ENCODE measurements around the gene TYMP.

TYMP gene

DNA sequence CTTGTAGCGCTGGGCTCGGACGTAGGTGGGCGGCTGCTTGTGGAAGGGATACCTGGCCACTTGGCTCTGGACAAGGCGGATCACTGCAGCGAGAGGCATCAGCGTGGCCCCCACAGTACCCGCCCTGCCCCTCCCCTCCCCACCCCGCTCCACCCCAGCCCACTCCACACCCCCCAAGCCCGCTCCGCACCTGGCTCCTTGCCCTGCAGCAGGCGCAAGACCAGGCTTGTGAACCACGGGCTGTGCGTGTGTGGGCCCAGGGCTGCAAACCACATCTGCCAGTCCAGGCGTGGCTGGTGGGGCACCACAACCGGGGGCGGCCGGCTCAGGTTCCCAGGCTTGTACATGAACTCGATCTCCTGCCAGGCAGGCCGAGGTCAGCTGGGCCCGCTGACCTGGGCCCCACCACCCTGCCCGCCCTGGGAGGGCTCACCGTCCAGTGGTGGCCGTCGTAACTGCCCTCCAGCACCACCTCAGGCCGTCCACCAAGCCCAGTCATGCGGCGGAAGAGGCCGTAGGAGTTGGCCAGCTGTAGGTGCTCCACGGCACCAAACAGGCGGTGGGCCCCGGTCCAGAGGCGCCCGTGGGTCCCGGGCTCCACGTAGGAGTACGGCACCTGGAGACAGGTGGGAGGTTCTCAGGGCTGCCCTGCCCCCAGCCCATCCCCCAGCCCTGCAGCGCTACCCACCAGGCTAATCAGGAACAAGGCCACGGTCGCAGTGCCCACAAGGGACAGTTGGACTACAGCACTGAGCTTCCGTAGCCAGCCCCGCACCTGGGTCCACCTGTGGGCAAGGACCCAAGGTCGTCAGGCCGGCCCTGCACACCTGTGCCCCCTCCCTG is 25.2 kb downstream of the TYMP start:
- DNase-seq, result peak; percentile 33

DNA sequence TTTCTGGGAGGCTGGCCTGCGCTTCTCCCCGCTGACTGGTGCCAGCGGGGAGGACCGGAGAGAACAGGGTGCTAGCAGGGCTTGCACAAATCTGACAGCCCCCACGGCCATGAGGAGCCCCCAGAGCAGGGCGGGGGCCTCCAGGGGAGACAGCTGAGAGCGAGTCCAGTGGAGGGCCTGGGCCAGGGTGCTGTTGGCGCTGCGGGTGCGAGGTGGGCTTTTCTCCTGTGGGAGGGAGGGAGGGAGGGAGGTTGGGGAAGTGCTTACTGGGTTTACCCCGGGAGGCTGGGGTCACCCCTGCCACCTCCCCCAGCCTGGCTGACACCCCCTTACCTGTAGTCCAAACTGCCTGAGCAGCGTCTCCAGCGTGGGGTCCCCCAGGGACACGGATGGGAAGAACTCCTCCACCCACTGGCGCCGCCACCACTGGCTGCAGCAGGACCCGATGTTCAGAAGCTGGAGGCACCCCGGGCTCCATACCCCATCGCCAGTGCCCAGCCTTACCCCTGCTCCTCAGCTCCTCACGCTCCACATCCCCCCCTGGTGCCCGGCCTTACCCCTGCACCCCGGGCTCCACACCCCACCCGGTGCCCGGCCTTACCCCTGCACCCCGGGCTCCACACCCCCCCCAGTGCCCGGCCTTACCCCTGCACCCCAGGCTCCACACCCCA is 26.2 kb downstream of the TYMP start:
- DNase-seq, result peak; percentile 55

DNA sequence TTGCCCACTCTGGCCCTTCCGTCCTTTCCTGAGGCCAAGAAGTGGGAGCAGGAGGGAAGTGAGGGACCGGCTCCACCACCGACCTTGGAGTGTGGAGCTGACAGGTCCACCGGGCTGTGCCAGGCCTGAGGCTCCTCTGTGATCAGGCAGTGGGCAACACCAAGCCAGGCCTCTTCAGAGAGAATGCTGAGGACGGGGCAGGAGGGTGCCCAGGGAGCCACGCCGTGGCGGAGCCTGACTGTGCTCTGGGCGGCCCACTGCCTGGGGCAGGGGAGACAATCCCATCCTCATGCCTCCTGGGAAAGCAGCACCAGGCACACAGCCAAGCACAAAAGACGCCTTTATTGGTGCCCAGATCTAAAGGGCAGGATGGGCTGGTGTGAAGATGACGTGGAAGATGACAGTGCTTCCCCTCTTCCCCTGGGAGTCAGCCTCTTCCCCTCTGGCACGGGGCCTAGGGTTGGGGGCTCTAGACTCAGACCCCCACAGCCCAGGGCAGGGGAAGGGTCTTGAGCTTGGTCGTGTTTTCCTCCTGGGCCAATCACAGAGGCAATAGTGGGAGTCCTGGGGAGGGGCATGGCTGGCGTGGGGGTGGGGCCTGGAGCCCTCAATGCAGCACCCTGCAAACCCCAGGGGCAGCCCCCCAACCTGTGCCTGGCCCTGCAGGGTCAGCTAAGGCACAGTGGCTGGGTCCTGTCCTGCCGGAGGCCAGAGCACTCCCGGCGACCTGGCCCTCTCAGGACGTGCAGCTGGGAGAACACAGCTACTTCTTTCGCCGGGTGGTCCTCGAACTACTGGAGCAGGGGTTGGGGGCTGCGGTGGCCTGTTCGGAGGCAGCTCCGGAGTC is 27.0 kb downstream of the TYMP start:
- no peak for DNase-seq

DNA sequence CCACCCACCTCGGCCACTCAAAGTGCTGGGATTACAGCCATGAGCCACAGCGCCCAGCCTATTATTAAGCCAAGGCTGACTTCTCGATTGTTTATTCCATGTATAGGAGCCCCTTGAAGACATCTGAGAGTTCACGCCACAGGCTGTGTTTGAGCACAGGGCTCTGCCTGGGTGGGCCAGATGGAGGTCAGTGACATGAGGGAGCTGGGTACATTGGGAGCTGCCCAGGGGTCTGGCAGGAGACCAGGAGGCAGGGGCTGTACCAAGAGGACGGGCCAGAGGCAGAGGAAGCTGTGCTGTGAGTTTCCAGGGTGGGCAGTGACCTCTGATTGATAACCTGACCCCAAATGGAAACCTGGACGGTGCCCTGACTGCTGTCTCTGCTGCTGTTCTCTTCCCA is 27.7 kb downstream of the TYMP start:
- no peak for DNase-seq

DNA sequence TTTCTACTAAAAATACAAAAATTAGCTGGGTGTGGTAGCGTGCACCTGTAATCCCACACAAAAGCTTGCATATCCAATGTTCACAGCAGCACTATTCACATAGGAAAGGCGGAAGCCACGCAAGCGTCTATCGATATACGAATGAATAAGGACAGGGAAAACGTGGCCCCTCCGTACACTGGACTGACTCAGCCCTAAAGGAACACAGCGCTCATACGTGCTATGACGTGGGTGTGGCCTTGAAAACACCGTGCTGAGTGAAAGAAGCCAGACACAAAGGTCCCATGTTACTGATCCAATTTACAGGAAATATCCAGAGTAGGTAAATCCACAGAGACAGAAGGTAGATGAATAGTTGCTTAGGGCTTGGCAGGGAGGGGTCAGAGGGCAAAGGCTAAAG is 29.4 kb downstream of the TYMP start:
- no peak for DNase-seq

DNA sequence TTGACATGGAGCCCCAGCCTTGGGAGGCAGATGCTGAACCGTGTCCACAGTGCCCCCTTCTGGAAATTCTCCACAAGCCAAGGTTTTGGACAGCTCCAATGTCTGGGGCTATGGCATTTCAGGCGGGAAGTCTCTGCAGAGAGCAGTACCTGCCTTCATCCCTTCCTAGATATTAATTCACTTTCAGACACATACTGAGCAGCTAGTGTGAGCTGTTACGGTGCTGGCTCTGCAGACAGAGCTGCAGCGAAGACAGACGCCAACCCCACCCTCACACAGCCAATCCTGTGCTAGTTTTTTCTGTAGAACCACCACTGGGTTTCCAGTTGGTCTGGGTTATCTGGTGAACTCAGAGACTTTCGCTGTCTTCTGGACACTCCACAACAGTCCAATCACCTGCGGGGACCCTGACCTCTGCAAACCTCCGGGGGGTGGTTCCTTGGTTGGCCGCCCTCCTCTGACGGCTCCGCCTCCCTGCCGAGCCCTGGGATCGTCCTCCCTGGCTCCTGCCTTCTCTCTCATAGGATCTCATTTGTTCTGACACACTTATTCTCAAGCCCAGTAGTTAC is 31.4 kb downstream of the TYMP start:
- DNase-seq, result peak; percentile 86

DNA sequence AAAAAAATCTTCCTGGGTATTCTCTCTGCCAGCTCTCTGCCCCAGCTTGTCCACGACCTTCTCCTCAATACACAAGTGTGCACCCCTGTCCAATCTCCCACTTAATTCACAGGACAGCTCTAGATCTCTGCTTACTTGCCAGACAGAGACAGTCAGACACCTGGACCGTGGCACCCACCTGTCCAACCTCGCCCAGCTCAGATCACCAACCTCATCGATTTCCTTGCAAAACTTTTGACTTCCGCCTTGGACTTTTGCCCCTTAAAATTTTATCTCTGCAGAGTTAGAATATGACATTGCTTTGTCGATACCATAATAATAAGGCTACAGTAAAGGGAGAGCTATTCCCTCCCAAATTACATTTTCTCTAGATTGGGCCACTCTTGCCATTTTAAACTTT is 32.7 kb downstream of the TYMP start:
- no peak for DNase-seq

DNA sequence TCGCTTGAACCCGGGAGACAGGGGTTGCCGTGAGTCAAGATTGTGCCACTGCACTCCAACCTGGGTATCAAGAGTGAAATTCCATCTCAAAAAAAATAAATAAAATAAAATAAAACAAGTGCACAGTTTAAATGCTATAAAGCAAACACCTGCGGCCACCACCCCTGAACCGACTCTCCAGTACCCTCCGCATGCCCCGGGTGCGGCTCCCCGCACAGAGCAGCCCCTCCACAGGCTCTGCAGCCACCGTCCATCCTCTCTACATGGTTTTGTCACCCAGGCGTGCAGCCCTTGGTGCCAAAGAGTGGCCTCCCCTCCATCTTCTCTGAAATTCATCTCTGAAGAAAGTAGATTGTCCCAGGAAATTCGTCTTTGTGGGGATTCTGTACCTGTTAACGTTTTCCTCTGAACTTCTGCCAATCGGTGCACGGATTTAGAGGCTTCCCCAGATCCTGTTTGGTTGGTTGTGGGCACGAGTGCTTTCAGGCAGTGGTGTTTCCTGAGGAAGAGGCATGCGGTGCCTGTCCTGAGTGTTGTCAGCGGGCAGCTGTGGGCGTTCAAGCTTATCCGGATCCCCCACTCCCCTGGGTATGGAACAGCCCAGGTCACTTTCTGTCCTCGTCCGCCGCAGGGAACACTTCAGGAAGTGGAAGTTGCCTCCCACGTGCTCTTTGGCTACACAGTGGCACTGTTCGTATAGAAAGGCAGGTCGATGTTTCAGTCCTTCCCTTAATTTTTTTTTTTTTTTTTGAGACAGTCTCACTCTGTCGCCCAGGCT is 39.1 kb downstream of the TYMP start:
- peak; percentile 40 for DNase-seq

DNA sequence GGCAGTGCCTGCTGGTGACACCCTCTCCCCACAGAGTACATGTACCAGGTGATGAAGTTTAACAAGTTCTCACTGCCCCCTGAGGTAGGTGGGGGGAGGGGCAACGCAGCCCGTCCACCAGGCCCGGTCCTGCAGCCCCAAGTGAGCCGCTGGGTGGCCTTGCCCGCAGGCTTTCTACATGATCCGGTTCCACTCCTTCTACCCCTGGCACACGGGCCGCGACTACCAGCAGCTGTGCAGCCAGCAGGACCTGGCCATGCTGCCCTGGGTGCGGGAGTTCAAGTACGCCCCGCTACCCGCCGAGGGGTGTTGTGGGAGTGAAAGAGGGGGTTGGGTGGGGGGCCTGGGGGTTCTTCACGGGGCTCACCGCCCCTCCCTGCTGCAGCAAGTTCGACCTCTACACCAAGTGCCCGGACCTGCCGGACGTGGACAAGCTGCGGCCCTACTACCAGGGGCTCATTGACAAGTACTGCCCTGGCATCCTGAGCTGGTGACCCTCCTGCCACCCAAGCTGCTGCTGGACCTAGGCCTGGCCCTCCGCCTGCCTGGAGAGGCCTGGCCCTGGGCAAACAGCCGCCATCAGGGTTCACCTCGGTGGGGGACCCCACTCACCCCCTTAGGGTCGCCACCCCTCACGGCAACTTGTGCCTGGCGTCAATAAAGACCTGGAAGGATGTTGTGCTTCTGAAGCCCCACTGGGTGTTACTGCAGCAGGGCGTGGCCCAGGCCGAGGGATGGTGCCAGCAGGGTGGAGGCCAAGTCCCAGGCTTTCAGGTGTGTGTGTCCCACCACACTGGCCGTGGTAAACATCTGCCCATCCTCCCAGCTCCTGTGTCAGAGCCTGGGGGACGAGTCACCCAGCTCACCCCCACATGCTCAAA is 40.2 kb downstream of the TYMP start:
- DNase-seq, result no peak

DNA sequence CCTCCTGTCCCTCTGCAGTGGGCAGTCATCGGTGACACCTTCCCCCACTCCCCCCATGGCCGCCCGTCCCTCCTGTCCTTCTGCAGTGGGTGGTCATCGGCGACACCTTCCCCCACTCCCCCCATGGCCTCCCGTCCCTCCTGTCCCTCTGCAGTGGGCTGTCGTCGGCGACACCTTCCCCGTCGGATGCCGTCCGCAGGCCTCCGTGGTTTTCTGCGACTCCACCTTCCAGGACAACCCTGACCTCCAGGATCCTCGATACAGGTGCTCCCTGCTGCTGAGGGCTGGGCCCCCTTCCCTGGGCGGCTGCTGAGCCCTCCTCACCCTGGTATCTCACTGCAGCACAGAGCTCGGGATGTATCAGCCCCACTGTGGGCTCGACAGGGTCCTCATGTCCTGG is 40.9 kb downstream of the TYMP start:
- no peak for DNase-seq

DNA sequence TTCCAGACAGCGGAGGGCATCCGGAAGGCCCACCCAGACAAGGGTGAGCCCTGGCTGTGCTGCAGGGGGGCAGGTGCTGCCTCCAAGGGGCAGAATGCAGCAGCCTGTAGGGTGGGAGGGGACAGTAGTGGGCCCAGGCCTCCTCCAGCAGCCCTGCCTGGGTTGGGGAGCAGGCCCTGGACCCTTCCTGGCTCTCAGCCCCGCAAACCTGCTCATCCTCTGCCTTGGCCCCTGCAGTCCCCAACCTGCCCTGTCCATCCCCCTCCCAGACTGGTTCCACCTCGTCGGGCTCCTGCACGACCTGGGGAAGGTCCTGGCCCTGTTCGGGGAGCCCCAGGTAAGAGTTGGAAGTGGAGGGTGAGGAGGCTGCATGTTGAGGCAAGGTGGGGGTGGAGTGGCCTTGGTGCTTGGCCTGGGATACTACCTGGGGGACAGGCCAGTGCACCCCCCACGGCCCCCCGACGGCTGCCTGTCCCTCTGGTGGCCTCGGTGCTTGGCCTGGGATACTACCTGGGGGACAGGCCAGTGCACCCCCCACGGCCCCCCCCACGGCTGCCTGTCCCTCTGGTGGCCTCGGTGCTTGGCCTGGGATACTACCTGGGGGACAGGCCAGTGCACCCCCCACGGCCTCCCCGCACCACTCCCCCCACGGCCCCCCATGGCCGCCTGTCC is 41.7 kb downstream of the TYMP start:
- DNase-seq, result no peak

DNA sequence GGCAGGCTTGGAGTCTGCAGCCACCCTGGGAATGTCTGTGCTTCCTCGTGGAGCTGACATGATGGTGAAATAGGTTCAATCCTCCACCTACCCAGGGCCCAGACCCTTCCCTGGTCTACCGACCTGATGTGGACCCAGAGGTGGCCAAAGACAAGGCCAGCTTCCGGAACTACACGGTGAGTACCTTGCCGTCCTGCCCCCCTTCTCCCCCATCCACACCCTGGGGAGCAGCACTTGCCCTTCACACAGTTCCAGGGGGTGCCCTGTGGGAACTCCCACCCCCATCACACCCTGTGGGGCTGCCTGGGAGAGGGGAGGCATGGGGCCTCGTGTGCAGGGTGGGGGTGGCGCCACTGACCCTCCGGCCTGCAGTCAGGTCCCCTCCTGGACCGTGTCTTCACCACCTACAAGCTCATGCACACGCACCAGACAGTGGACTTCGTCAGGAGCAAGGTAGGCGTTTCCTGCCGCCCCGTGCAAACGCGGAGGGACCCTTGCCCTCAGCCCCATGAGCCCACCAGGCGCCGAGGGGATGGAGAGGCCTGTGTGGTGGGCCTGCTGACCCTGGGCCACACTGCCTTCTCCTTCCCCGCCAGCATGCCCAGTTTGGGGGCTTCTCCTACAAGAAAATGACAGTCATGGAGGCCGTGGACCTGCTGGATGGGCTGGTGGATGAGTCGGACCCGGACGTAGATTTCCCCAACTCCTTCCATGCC is 42.4 kb downstream of the TYMP start:
- no peak for DNase-seq

DNA sequence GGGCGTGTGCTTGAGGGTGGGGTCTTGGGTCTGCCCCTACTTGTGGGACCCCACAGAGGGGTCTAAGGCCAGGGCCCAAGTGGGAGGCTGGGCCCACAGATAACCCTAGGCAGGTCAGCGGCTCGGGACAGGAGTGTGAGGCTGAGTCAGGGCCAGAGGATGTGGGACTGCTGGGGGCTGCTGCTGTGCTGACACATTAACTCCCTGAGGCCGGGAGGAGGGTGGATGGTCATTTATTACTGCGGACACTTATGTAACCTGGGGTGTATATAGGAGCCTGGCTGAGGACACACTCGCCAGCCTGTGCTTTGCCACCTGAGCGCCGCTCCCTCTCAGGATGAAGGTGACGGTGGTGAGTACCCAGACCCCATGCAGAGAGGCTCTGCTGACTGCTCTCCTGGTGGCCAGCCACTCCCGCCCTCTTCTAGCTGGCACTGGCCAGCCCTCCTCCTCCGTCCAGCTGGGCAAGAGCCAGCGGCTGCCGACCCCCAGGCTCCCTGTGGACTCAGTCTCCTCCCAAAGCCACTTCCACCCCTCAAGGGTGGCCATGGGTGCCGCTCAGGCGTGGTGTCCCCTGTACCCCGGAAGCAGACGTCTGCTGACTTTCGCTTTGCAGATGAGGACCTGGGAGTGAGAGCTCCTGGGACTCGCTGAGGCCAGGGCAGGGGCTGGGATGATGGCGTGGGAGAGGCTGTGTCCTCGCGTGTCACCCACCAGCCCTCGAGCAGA is 43.1 kb downstream of the TYMP start, which contains the start of gene MIOX:
MIOX (plus strand) TSS at position 299 of the 729 bp plus-strand sequence; CDS start at position 338, 39 bp downstream.
- DNase-seq, result no peak

DNA sequence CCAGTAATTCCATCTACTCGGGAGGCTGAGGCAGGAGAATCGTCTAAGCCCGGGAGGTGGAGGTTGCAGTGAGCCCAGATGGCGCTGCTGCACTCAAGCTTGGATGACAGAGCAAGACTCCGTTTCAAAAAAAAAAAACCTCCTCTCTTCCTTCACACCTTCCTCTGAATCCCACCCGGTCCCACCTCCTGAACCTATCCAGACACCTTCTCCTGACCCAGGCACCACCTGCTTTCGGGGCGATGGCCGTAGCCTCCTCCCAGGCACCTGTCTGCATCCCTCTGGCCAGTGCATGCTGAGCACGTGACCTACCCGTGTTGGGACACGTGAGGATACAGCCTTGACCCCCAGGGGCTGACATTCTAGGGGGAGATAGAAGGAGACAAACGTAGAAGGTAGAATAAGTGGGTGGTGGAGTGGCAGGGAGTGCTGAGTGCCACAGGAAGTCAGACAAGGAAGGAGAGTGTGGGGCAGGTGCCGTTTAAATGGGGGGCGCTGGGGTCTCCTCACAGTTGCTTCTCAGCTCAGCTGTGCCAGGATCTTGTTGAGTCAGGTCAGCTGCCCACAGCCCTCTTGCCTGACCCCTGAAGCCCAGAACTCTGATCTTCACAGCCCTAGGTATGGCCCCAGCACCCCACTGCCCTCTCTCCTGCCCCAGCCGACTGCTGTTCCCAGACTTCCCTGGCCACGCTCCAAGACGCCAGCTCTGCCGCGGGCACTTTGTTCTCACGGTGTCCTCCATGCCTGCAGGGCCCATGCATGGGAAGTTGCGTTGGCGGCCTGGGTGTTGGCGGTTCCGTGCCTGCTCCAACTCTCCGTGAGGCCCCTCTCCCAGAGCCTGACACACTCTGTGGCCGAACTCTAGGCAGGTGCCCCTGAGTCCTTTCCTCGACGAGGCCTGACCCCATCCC is 44.3 kb downstream of the TYMP start:
- DNase-seq, result no peak

DNA sequence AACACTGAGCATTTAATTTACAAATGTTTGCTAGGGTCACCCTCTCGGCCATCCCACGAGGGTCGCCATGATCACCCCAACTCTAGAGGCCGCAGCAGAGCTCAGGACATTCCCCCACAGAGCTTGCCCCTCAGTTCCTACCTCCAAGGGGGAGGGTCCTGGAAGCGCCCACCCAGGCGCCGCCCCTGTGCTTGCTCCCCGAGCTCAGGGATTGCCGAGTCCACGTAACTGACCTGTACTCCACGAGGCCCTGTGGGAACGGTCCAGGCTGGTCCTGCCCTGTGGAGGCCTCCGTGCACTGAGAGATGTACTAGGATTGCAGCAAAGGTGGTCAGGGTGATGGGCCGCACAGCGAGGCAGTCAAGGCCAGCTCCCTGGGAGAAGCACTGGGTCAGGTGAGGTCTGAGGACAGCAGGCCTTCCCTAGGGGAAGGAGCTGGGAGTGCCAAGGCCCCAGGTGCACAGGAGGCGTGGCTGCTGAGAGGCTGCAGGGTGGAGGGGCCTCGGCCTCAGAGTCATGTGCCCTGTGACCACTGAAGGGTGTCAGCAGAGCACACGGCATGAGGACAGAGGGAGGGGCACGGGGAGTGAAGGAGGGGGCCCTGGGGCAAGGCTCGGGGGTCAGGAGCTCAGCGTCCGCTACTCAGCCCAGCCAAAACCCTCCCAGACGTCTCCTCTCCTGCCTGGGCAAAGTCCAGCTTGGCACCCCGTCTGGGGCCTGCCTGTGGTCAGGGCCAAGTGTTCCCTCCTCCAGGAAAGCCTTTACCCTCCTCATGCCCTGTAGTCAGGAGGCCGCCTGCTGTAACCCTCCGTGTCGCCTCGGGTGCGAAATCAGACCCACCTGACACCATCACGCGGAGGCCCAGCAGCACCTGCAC is 45.6 kb downstream of the TYMP start:
- no peak for DNase-seq

DNA sequence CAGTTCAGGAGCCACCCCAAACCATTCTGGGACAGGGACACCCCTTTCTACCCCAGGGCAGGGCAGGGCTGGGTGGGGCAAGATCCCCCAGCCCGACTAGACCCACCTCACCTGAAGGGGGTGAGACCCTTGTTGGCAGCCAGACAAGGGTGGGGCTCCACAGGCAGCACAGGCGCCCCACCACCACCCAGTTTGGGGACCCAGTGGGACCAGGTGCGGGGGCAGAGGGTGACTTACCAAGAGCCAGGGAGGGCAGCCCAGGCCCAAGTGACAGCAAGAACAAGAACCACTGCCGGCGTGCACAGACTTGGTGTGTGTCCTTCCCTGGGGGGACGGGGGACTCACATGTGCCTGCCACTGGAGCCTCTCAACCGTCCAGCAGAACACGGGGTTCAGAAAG is 46.3 kb downstream of the TYMP start:
- no peak for DNase-seq

DNA sequence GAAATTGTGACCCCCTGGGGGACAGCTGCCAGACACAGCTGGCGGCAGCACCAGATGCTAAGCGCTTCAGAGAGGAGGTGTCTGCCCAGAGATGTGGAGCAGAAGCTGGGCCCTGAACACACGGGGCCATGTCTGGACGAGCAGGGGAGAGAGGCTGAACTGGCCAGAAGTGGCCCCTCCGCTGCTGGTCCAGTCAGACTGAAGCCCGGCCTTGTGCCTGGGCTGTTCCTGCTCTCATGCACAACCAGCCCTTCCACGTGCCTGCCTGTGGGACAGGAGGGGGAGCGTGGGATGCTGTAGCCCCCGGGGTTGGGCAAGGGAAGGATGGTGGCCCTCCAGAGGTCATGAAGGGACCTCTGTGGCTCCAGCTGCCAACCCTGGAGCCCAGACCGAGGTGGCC is 46.7 kb downstream of the TYMP start:
- DNase-seq, result no peak
